Measurements from ENCODE around the gene PXDN.
"Not testable (repeated sequence)": the region's sequence is repeated elsewhere in the genome, so short reads cannot be mapped to it uniquely, and the experiment has no call there.

The PXDN gene

GRCh38 chr2:1681017-1681318 is 63.3 kb downstream of the PXDN start (continued):
- no peak for TF ChIP-seq CSDC2 (CRISPR knock-in tag; IDR thresholded peaks at IDR 0.05)

- TF ChIP-seq CSDC2 (CRISPR knock-in tag; IDR thresholded peaks at IDR 0.05), result no peak
- ATAC-seq, result no peak
Observed at GRCh38 chr2:1680222-1681016, 63.9 kb downstream of the PXDN start.

- not testable (repeated sequence) for ATAC-seq
Observed at GRCh38 chr2:1679488-1680039, 64.8 kb downstream of the PXDN start.

GRCh38 chr2:1679065-1679464 is 65.2 kb downstream of the PXDN start:
- not testable (repeated sequence) for ATAC-seq

- no peak for ATAC-seq
- TF ChIP-seq TCF4 (CRISPR knock-in tag; IDR thresholded peaks at IDR 0.05; ENCODE audit: borderline replicate concordance) (no peak), POU6F1 (CRISPR knock-in tag; IDR thresholded peaks at IDR 0.05; ENCODE audit: borderline replicate concordance, low read depth) (no peak), ISL1 (CRISPR knock-in tag; IDR thresholded peaks at IDR 0.05) (no peak), ZFP30 (CRISPR knock-in tag; IDR thresholded peaks at IDR 0.05) (no peak), RARB (CRISPR knock-in tag; IDR thresholded peaks at IDR 0.05) (no peak), CREB5 (CRISPR knock-in tag; IDR thresholded peaks at IDR 0.05; ENCODE audit: low read depth) (no peak), PPARA (CRISPR knock-in tag; IDR thresholded peaks at IDR 0.05; ENCODE audit: borderline replicate concordance) (no peak), ZC3H10 (CRISPR knock-in tag; IDR thresholded peaks at IDR 0.05) (no peak), ZNF8 (CRISPR knock-in tag; IDR thresholded peaks at IDR 0.05) (no peak), BACH2 (CRISPR knock-in tag; IDR thresholded peaks at IDR 0.05; ENCODE audit: borderline replicate concordance) (no peak), ZNF70 (CRISPR knock-in tag; IDR thresholded peaks at IDR 0.05) (no peak)
Observed at GRCh38 chr2:1678609-1679008, 65.7 kb downstream of the PXDN start.

GRCh38 chr2:1677821-1678165 is 66.5 kb downstream of the PXDN start:
- no peak for ATAC-seq
- TF ChIP-seq TSHZ2 (CRISPR knock-in tag; IDR thresholded peaks at IDR 0.05), result no peak
- no peak for TF ChIP-seq ARNTL (CRISPR knock-in tag; IDR thresholded peaks at IDR 0.05; ENCODE audit: borderline replicate concordance, low read depth)
- TF ChIP-seq ZFP3 (CRISPR knock-in tag; IDR thresholded peaks at IDR 0.05), result no peak
- no peak for TF ChIP-seq POU6F1 (CRISPR knock-in tag; IDR thresholded peaks at IDR 0.05; ENCODE audit: borderline replicate concordance, low read depth)
- no peak for TF ChIP-seq CSRNP3 (CRISPR knock-in tag; IDR thresholded peaks at IDR 0.05)
- TF ChIP-seq ESRRG (CRISPR knock-in tag; IDR thresholded peaks at IDR 0.05), result no peak
- no peak for TF ChIP-seq TOX (CRISPR knock-in tag; IDR thresholded peaks at IDR 0.05; ENCODE audit: borderline replicate concordance)
- TF ChIP-seq GLIS3 (CRISPR knock-in tag; IDR thresholded peaks at IDR 0.05), result no peak
- no peak for TF ChIP-seq CSDC2 (CRISPR knock-in tag; IDR thresholded peaks at IDR 0.05)
- no peak for TF ChIP-seq PPARA (CRISPR knock-in tag; IDR thresholded peaks at IDR 0.05; ENCODE audit: borderline replicate concordance)
- TF ChIP-seq OSR1 (CRISPR knock-in tag; IDR thresholded peaks at IDR 0.05), result no peak
- TF ChIP-seq RARB (CRISPR knock-in tag; IDR thresholded peaks at IDR 0.05), result no peak
- TF ChIP-seq ZFP30 (CRISPR knock-in tag; IDR thresholded peaks at IDR 0.05), result no peak
